ENCODE results near the gene PHACTR3. TPM values are rescaled to one million over a fixed set of nuclear protein-coding genes. Genes with fewer than 3 reads are reported as not detected.

Gene PHACTR3
- total RNA-seq, 1 experiment from 2014 or later = 0.63 TPM

DNA sequence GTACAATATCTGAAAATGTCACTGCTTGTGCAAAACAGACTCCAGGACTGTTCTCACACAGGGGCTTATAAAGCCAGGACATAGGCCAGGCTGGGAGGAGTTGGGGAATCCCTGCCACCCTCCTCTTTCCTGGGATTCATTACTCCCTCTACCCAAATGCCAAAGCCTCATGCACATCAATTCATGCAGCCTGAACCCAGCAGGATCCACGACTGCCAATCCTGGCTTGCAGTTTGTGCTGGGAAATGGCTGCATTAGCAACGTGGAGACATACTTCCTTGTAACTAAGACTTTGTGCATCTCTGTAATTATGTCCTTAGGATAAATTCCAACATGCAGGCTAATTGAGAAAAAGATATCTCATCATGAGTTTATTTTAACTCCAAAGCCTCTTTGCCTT lies 185.3 kb downstream of the PHACTR3 start:
- no peak for DNase-seq (ENCODE audit: low read depth)

DNA sequence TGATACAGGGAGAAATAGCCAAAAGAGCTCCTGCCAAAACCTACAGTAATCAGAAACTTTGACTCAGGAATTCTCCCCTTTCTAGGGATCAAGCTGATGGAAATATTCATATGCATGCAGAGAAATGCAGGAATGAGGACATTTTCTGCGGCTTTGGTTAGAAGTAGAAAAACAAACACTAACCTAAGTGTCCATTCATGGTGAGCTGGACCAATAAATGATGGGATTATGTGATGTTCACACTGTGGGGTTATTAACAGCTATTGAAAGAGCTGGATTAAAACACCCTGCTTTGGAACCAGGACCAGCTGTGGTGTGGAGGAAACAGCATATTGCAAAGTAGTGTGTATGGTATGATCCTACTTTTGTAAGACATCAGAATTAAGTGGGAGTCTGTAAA lies 186.0 kb downstream of the PHACTR3 start:
- peak; percentile 38 for DNase-seq (ENCODE audit: low read depth)

DNA sequence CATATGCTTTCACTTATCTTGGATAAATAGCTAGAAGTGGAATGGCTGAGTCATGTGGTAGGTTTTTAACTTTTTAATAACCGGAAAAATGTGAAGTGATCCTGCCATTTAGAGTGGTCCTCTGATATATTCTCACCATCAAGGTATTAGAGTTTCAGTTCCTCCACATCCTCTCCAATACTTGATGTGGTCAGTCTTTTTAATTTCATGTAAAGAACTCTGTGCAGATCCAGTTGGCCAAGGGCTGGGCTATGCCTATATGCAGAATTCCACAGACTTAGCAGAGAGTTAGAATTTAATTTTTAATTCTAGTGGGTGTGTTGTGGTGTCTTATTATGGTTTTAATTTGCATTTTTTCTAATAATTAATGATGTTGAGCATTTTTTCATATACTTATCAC lies 188.0 kb downstream of the PHACTR3 start:
- DNase-seq (ENCODE audit: low read depth) = no peak

DNA sequence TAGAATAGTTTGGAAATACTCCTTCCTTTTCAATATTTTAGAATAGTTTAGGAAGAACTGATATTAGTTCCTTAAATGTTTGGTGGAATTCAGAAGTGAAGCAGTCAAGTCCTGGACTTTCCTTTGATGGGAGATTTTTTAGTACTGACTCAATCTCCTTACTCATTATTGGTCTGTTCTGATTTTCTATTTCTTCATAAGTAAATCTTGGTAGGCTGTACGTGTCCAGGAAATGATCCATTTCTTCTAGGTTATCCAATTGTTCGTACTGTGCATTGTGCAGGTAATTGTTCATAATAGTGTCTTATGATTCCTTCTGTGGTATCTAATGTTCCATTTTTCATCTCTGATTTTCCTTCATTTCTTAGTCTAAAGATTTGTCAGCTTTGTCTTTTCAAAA lies 190.2 kb downstream of the PHACTR3 start:
- DNase-seq (ENCODE audit: low read depth) = no peak

DNA sequence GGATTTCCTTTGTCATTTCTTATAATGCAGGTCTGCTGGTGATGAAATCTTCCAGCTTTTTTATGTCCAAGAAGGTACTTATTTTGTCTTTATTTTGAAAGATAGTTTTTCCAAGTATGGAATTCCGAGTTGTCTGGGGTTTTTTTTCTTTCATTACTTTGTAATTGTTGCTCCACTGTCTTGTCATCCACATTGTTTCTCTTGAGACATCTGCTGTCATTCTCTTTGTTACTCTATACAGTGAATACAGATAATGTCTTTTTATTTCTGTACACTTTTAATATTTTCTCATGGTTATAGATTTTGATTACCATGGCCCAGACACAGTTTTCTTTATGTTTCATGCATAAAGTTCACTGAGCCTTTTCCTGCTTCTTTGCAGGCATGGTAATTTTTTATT lies 196.0 kb downstream of the PHACTR3 start:
- no peak for DNase-seq (ENCODE audit: low read depth)

DNA sequence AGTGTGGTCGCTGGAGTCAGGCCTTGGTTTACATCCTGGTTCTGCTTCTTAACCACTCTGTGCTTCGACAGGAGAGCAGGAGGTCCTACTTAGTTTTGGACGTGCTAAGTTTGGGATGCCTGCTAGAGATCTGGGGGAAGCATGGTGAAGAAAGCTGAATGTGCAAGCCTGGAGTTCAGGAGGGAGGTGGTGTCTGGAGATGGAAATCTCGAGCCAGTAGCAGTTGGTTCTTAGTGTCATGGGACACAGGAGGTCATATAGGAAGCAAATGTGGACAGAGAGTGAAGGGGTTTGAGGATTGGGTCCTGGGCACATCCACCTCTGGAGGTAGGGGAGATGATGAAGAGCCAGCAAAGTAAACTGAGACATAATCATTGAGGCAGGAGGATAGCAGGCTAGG lies 197.7 kb downstream of the PHACTR3 start:
- DNase-seq (ENCODE audit: low read depth) = no peak

DNA sequence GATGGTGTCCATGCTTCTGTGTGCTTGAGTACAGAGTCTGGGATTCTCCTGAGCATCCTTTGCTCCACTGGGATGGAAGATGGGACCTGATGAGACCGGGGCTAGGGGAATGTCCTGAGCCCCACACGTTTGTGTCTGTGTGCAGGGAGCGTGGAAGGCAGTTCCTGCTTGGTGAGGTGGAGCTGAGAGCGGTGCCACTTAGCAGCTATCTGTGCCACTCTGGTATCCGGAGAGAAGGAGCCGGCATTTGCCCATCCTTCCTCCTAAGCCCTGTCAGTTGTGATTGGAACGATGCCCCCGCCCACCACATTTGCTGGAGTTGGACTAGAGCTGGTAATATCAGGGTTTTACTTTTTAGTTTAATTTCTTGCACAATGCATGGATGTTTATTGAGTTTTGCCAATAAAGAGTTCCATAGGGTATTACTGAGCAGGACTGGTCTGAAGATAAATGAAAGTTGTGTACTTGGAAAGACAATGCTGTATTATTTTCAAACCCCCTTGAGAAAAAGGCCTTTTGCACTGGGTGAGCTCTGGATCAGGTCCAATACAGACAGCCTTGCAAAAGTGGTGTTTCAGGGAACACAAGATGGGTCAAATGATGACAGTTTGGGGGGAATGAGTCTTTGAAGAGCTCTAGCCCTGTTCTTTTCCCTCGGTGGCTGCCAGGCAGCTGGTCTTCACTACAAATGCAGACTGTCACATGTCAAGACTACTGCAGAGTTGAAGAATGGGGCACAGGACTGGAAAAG lies 198.3 kb downstream of the PHACTR3 start:
- DNase-seq (ENCODE audit: low read depth) = no peak

DNA sequence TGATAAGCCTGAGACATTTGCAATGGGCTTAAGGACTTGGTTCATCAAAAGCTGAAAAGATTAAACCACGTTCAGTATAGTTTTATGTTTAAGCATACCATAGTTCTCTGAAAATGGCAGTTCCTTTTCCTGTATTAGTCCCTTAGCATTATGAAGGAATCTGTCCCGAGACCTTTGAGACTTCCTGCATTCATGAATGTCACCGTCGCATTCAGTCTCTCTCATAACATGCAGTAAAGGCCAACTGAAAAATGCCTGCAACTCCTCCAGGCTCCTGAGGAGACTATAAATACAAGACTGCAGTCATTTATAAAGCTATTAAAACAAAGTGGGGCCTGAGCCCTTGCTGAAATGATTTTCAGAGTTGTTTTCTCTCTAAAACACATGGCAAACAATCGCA lies 200.0 kb downstream of the PHACTR3 start:
- DNase-seq (ENCODE audit: low read depth) = no peak

DNA sequence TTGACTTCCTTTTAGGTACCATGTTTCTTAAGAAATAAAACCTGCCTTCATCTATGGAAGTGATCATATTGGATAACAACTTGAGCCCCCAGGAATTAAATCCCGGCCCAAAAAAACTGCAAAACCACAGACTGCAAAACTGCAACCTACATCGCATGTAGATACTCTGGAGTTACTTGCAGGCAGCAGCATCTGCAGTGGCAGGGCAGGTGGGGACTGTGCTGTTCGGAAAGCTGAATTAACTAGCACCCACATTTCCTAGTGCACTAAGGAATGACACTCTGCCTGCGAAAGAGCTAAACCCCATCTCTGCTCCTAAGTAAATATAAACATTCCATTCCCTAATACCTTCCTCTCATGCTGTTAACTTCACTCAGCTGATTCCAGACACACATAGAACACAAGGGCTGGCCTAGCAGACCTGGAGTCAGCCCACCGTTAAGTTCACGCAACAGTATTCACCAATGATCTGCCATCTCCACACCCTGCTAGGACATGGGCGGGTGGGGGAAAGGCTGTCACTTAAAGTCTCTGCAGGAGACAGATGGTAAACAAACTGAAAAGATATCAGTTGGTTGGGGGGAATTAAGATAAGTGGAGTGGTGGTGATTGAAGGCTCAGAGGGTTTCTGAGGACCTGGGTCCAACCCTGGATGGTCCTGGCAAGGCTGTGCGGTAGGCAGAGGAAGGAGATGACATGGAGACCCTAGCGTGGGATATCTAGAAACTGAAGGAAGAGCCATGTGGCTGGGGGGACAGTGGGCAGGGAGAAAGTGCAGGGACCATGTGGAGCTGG lies 200.7 kb downstream of the PHACTR3 start:
- DNase-seq (ENCODE audit: low read depth) = no peak

DNA sequence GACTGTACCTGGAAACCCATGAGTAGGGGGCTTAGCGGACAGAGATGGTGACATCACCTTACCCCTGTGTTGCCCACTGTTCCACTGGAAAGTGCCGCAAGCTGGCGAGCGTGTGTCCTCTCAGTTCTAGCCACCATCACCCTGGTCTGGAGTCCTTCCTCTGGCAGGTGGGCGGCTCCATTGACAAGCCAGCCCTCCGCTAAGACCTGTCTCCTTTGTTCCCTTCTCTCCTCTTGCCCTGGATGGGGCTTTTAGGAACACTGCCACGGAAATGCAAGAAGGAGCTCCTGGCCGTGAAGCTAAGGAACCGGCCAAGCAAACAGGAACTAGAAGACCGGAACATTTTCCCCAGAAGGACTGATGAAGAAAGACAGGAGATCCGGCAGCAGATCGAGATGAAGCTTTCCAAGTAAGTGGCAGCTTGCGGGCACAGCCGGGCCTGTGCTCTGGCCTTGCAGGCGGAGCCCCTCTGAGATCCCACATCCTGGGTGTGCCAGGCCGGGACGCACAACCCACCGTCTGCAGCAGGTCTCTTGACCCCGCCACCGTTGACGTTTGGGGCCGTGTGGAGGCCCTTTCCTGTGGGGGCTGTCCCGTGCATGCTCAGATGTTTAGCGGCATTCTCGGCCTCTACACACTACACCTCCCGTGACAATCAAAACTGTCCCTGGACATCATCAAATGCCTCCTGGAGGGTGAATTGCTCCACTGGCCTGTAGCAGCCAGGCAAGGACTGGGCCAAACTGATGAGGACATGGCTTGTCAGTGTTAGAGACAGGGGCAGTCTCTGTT lies 201.6 kb downstream of the PHACTR3 start:
- DNase-seq (ENCODE audit: low read depth) = no peak

DNA sequence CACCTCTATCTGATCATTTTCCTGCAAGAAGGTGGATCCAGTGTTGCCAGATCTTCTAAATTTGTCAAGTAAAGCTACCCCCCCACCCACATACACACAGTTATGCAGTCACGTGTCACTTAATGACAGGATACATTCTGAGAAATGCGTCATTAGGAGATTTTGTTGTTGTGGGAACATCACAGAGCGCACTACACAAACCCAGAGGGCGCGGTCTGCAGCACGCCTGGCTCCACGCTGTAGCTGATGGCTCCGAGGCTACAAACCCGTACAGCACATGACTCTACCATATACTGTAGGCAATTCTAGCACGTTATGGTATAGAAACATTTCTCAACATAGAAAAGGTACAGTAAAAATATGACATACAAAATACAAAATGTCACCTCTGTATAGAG lies 202.2 kb downstream of the PHACTR3 start:
- no peak for DNase-seq (ENCODE audit: low read depth)

DNA sequence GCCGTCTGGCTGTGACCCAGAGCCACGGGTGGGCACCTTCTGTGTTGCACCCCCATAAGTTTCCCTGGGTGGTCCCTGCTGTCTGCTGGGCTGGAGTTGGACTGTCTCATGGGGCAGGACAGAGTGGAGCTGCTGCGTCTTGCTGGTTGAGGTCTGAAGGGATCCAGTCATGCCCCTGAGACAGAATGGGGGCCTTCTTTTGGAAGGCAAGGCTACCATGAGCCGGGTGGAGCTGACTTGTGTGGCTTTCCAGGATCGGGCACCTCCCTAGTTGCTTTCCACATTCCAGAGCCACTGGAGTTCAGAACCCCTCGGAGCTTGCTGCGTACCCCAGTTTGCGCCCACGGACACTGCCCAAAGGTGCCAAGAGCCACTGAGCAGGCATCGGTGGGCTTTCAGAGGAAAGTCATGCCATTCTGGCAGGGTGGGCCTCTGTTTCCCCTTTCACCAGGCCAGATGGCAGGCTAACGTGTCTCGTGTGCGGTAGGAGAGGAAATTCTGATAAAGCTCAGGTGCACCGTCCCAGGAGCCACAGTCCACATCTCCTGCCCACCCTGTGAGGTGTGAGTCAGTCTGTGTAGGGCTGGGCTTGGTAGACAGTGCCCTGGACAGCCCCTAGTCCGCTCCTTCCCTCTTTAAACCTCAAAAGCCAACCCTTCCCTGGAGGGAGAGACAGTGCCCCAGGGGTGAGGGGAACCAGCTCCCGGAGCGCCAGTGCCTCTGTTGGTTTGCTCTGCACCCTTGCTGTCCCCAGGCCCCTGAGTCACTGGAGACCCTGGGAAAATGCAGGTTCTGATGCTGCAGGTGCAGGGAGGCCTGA lies 203.8 kb downstream of the PHACTR3 start:
- DNase-seq (ENCODE audit: low read depth) = no peak

DNA sequence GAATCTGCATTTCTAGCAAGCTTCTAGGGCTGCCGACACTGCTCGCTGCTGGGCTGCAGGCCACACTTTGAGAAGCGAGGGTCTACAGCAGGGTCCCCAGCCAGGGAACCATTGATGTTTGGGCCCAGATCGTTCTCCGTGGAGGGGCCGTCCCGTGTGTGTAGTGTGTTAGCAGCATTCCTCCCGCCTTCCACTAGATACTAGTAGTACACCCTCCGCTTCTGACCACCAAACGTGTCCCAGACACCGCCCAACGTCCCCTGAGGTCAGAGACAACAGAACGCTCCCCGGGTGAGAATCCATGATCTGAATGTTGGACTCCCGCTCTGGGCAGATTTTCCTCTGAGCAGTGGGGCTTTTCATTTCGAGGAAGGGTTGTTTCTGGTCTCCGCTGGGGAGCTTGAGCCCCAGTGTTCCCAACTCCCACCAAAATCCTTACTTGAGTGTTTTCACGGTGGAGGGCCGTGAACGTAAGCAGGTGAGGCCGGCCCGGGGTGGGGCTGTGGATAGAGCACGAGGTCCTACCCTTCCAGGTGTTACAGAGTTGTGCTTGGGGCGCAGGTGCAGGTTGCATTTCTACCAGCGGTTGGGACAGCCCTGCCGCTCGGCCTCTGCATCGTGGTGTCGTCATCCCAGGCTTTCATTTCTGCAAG lies 204.5 kb downstream of the PHACTR3 start:
- no peak for DNase-seq (ENCODE audit: low read depth)

DNA sequence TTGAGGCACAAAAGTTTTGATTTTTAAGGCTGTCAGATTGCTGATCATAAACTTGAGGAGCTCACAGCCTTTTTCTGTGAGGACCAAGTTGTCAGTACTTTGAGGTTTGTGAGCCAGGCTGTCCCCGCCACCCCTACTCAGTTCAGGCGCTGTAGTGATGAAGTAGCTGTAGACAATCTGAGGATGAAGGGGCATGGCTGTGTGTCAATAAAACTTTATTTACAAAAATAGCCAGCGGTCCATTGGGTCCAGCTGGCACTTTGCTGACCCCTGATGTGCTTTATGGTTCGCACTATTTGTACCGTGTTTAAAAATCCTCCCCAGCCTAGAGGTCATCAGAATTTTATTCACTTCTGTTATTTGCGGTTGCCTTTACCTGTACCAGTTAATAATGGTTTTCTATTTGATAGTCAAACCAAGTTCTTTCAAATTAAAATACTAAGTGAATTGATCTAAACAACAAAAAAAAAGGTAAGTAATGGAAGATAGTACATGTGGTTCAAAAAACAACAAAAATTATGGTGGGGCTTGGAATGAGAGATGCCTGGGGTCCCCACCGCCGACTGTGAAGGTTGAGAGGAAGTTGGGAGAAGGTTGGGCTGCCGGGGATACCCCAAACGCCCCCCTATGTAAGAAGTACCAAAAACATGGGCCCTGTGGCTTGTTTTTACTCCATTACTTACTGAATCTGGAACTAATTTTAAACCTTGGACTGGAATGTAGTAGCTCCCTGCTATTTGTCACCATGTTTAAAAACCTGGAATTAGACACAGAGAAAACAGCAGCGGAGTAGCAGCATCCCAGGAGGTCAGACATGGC lies 205.5 kb downstream of the PHACTR3 start:
- DNase-seq (ENCODE audit: low read depth) = no peak

DNA sequence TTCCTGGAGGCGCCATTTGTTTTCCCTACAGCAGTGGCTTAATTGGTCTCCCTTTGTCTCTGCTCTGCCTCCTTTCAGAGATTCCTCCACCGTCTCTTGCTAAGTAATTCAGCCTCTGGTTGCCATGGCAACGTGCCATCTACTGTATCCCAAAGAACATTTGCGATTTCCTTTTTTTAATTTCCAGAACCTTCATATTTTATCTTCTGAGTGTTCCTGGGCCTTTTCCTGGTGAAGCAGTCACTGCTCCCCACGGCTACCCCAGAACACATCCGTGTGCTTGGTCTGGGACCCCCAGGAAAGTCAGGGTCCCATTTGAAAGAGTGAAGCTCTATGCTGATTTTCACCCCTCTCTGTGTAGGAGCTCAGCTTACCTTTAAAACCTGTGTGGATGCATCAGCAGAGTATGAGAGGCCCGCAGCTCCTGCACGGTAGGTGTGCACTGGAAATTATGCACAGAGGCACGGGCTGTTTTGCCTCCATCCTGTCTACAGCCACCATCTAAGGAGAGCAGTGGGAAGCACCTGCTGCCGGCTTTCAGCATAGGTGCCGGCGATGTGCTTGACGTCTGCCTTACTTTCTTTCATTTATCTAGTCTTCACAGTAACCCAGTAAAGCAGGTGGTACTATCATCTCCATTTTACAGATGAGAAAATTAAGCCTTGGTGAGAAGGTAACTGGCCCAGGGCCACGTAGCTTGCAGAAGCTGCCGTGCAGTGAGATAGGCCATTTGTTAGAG lies 206.3 kb downstream of the PHACTR3 start:
- DNase-seq (ENCODE audit: low read depth) = no peak

DNA sequence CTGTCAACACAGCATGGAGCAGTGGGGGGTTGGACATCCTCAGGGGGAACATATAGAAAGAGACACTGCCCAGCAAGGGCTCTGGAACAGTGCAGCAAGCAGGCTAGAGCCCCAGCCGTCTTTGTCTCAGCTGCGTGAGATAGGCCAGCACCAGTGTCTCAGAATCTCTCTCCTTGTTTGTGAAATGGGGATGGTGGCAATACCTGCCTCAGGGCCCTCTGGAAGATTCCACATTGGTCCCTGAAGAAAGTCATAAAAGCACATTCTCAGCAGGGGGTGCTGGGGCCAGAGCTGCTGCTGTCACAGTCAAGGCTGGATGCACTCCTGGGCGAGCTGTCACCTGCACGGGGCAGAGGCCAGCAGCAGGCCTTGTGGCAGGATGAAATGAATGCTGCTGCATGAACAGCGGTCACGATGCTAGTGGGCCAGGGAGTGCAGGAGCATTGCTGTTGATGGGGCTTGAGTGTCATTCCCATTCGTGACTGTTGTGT lies 207.4 kb downstream of the PHACTR3 start:
- DNase-seq (ENCODE audit: low read depth) = no peak

DNA sequence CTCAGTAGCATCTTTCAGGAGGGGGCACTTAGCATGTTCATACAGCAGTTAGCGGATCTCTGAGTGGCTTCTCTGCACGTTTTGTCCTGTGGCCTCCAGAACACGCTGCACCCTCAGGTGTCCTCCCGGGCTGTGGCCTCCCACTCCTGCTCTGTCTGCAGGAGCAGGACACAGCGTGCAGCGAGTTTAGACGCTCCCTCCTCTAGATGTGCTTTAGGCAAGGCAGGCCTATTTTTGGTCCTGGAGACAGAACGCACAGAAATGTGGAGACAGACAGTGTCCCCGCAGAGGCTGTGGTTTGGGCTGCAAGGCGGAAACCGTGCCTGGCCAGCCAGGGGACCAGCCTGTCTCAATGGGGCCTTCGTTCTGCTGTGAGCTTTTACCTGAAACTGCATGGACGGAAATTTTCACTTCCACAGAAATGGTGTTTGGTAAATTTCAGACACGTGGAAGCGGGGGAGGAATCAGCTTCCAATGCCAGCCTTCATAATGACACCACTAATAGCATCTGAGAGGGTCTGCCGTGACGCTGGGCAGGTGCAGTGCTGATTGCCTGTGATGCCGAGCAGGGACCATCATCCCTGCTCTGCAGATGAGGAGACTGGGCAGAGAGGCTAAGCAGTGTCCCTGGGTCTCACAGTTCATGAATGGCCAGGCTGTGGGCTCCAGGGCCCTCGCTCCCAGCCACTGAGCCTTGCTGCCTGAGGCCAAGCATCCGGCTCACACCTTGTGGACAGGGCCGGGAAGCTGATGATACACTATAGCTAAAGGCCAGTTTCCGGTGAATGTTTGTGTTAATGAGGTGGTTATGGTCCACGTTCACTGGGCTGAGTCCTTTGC lies 208.2 kb downstream of the PHACTR3 start:
- DNase-seq (ENCODE audit: low read depth) = no peak
